Epidermal melanocyte (primary cell): ENCODE measurements around the gene HSPA1B.

Experiments used
- DNase-seq: peaks from one replicate; pipeline ENCODE4 v3.0.0; 2011; ENCODE audit warnings: low spot score; ENCODE audit not compliant: insufficient read length

The HSPA1B gene

DNA sequence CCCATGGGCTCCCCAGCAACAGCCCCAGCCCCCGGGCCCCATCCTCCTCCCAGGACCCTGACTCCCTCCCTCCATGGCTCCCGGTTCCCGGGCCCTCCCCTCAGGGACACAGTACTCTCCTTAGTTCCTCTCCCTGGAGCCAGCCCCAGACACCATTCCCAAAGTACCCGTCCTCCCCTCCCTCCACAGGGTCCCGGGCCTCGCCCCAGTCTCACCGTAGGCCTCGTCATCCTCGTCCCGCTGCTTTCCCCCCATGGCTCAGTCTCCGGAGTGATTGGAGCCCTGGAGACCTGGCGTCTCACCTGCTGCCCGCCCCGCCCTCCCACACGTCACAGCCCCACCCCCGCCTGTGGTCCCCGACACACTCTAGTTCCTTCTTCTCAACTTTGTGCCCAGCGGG, 51.2 kb downstream of the HSPA1B start, which contains the start of gene SLC44A4:
TSS of gene SLC44A4 (minus strand) at position 272 of the 400 bp plus-strand sequence. CDS start at position 255, 17 bp downstream.
- DNase-seq, result no peak

DNA sequence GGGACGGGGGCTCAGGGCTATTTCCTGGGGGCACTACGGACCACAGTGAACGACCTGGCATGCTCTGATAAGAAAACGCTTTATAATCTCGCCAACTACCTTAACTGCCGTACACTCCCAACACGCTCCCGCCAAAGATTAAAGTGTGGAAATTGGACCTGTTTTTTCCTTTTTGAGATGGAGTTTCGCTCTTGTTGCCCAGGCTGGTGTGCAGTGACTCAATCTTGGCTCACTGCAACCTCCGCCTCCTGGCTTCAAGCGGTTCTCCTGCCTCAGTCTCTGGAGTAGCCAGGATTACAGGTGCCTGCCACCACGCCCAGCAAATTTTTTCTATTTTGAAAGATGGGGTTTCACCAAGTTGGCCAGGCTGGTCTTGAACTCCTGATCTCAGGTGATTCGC, 51.6 kb downstream of the HSPA1B start:
- no peak for DNase-seq
